HEK293T (cell line): ENCODE results near the gene RBFOX2.

Experiments
- CTCF ChIA-PET: fragments of 350-600 bp; formaldehyde crosslinking; extraction: SDS; loops from one replicate; lab custom pipeline; 2021; ENCODE audit warnings: antibody characterized with exemption, inconsistent platforms; lab: Yijun Ruan, JAX
- POLR2A ChIA-PET: fragments of 350-600 bp; formaldehyde crosslinking; extraction: SDS; loops from one replicate; lab custom pipeline; 2020; ENCODE audit warnings: antibody characterized with exemption, inconsistent platforms; lab: Yijun Ruan, JAX
- DNase-seq: peaks from one replicate; pipeline ENCODE4 v3.0.0; 2012; ENCODE audit warnings: mixed read lengths; ENCODE audit errors: extremely low spot score
- ARNT ChIP-seq: fragments of 450-650 bp; IDR thresholded peaks from 2 replicates; pipeline ENCODE4 v1.6.1; 2017; ENCODE audit warnings: mild to moderate bottlenecking
- BHLHE40 ChIP-seq: fragments of 450-650 bp; IDR thresholded peaks from 2 replicates; pipeline ENCODE4 v1.6.1; 2016; ENCODE audit warnings: mild to moderate bottlenecking, moderate library complexity, borderline replicate concordance
- CTBP1 ChIP-seq: fragments of 450-650 bp; IDR thresholded peaks from 2 replicates; pipeline ENCODE4 v1.6.1; 2016; ENCODE audit warnings: borderline replicate concordance
- ELF4 ChIP-seq: fragments of 450-650 bp; IDR thresholded peaks from 2 replicates; pipeline ENCODE4 v1.6.1; 2017; ENCODE audit warnings: antibody characterized with exemption
- FOXA1 ChIP-seq: fragments of 450-650 bp; IDR thresholded peaks from 2 replicates; pipeline ENCODE4 v1.6.1; 2016; ENCODE audit warnings: mild to moderate bottlenecking
- FOXK2 ChIP-seq: fragments of 450-650 bp; IDR thresholded peaks from 2 replicates; pipeline ENCODE4 v1.6.1; 2016; ENCODE audit warnings: mild to moderate bottlenecking
- FOXM1 ChIP-seq: fragments of 450-650 bp; IDR thresholded peaks from 2 replicates; pipeline ENCODE4 v1.6.1; 2017; ENCODE audit warnings: mild to moderate bottlenecking, borderline replicate concordance
- HDGF ChIP-seq: fragments of 450-650 bp; IDR thresholded peaks from 2 replicates; pipeline ENCODE4 v1.6.1; 2017; ENCODE audit warnings: antibody characterized with exemption, borderline replicate concordance
- L3MBTL2 ChIP-seq: fragments of 450-650 bp; conservative IDR thresholded peaks from 2 replicates; pipeline ENCODE4 v1.6.1; 2016; ENCODE audit warnings: mild to moderate bottlenecking
- LEF1 ChIP-seq: fragments of 450-650 bp; IDR thresholded peaks from 2 replicates; pipeline ENCODE4 v1.6.1; 2017; ENCODE audit warnings: mild to moderate bottlenecking, borderline replicate concordance
- NFRKB ChIP-seq: fragments of 450-650 bp; IDR thresholded peaks from 2 replicates; pipeline ENCODE4 v1.6.1; 2016; ENCODE audit warnings: mild to moderate bottlenecking, moderate library complexity
- PKNOX1 ChIP-seq: fragments of 450-650 bp; IDR thresholded peaks from 2 replicates; pipeline ENCODE4 v1.6.1; 2016
- SP1 ChIP-seq: fragments of 450-650 bp; IDR thresholded peaks from 2 replicates; pipeline ENCODE4 v1.6.1; 2017
- SUZ12 ChIP-seq: fragments of 450-650 bp; IDR thresholded peaks from 2 replicates; pipeline ENCODE4 v1.6.1; 2016; ENCODE audit warnings: mild to moderate bottlenecking
- TARDBP ChIP-seq: fragments of 450-650 bp; IDR thresholded peaks from 2 replicates; pipeline ENCODE4 v1.6.1; 2016
- ZNF384 ChIP-seq: fragments of 450-650 bp; IDR thresholded peaks from 2 replicates; pipeline ENCODE4 v1.6.1; 2016

Gene RBFOX2

GRCh38 chr22:35882211-35883030 is 146.2 kb downstream of the RBFOX2 start:
- POLR2A ChIA-PET = no interaction called here
- CTCF ChIA-PET = interaction anchor here (1.5 kb wide), 1 partner anchor 40 kb away, joined by 3 read pairs; no protein-coding TSS in a partner anchor
- no peak for TF ChIP-seq HDGF
- no peak for TF ChIP-seq NFRKB
- TF ChIP-seq SUZ12 = no peak
- TF ChIP-seq ZNF384 = no peak
- no peak for TF ChIP-seq ARNT
- TF ChIP-seq SP1 = no peak
- TF ChIP-seq TARDBP = no peak
- no peak for TF ChIP-seq LEF1
- no peak for TF ChIP-seq CTBP1
- TF ChIP-seq BHLHE40 = no peak
- TF ChIP-seq FOXM1 = no peak
- no peak for TF ChIP-seq PKNOX1
- TF ChIP-seq ELF4 = no peak
- no peak for TF ChIP-seq FOXK2
- TF ChIP-seq L3MBTL2 = no peak
- no peak for TF ChIP-seq FOXA1
- no peak for DNase-seq

GRCh38 chr22:35879351-35879750 is 149.3 kb downstream of the RBFOX2 start:
- POLR2A ChIA-PET = no interaction called here
- DNase-seq = no peak
- CTCF ChIA-PET = no interaction called here
- TF ChIP-seq SP1 (no peak), NFRKB (no peak), HDGF (no peak), ELF4 (no peak), CTBP1 (no peak), ARNT (no peak), L3MBTL2 (no peak), BHLHE40 (no peak), PKNOX1 (no peak), LEF1 (no peak), FOXM1 (no peak)

- TF ChIP-seq SUZ12 (no peak), SP1 (no peak), ARNT (no peak), FOXM1 (no peak)
- DNase-seq = no peak
- ChIA-PET CTCF (no interaction called here), POLR2A (no interaction called here)
These were observed 155.2 kb downstream of the RBFOX2 start for GRCh38 chr22:35873426-35873825.

GRCh38 chr22:35872451-35872850 is 156.2 kb downstream of the RBFOX2 start:
- ChIA-PET POLR2A (no interaction called here), CTCF (no interaction called here)
- TF ChIP-seq LEF1 = no peak
- no peak for DNase-seq

- TF ChIP-seq LEF1 (no peak), CTBP1 (no peak), FOXM1 (no peak), L3MBTL2 (no peak), SUZ12 (no peak)
- CTCF ChIA-PET = no interaction called here
- no peak for DNase-seq
- POLR2A ChIA-PET = no interaction called here
These were observed 157.9 kb downstream of the RBFOX2 start for GRCh38 chr22:35870517-35871293.

- CTCF ChIA-PET = no interaction called here
- no peak for DNase-seq
- TF ChIP-seq ARNT (no peak), FOXM1 (no peak), LEF1 (no peak), PKNOX1 (no peak), HDGF (no peak), ELF4 (no peak), FOXA1 (no peak), CTBP1 (no peak), SP1 (no peak), ZNF384 (no peak), BHLHE40 (no peak)
These were observed 159.7 kb downstream of the RBFOX2 start for GRCh38 chr22:35868938-35869337.

More at GRCh38 chr22:35868938-35869337, 159.7 kb downstream of the RBFOX2 start:
- POLR2A ChIA-PET = no interaction called here
